HG03442 (cell line): ENCODE results near the gene PRRT1.
"Not testable (repeated sequence)": the region's sequence is repeated elsewhere in the genome, so short reads cannot be mapped to it uniquely, and the experiment has no call there.

Experiments used
- ATAC-seq: cut with Tn5 transposase; IDR thresholded peaks from one replicate; pipeline ENCODE4 v1.9.1; 2021; ENCODE audit warnings: mild to moderate bottlenecking, moderate library complexity; ENCODE audit not compliant: unreplicated experiment

PRRT1 gene

DNA sequence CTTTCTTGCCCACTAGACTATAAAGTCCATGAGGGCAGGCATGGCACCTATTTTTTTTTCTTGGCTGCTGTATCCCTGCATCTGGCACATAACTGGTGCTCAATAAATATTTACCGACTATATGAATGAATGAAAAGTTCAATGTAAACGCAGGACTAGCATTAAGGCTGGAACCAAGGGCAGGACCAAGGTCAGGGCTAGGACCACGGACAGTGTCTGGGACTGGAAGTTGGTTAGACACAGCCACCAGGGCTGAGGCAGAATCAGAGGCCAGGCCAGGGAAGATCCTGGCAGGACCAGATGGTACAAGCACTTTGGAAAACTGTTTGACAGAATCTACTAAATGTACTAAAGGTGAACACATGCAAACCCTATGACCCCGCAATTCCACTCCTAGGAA is 46.3 kb downstream of the PRRT1 start:
- ATAC-seq = no peak

DNA sequence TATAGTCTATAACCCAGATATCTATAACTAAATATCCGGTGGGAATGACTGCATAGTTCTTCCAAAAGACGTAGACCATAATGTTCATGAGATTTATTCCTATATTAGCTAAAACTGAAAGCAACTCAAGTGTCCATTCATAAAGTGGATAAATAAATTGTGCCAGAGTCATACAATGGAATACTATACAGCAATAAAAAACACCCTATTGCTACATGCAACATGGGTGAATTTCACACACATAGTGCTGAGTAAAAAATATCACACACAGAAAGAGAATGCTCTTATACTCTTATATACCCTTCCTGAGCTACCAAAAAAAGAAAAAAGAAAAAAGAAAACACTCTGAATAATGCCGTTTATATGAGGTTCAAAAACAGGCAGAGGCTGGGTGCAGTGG is 49.5 kb downstream of the PRRT1 start:
- no peak for ATAC-seq

DNA sequence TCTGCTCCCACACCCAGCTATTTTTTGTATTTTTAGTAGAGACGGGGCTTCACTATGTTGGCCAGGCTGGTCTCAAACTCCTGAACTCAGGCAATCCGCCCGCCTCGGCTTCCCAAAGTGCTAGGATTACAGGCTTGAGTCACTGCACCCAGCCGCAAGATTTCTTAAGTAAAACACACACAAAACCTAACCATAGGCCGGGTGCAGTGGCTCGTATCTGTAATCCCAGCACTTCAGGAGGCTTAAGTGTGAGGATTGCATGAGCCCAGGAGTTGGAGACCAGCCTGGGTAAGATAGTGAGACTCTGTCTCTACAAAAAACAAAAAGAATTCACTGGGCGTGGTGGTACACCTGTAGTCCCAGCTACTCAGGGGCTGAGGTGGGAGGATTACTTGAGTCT is 51.5 kb downstream of the PRRT1 start:
- ATAC-seq = not testable (repeated sequence)
